SK-N-DZ (cell line): ENCODE measurements around the gene TARBP2.

ENCODE experiments used
- DNase-seq: peaks from one replicate; pipeline ENCODE4 v3.0.0-alpha.2; 2015; ENCODE audit warnings: low spot score

TARBP2 gene

DNA sequence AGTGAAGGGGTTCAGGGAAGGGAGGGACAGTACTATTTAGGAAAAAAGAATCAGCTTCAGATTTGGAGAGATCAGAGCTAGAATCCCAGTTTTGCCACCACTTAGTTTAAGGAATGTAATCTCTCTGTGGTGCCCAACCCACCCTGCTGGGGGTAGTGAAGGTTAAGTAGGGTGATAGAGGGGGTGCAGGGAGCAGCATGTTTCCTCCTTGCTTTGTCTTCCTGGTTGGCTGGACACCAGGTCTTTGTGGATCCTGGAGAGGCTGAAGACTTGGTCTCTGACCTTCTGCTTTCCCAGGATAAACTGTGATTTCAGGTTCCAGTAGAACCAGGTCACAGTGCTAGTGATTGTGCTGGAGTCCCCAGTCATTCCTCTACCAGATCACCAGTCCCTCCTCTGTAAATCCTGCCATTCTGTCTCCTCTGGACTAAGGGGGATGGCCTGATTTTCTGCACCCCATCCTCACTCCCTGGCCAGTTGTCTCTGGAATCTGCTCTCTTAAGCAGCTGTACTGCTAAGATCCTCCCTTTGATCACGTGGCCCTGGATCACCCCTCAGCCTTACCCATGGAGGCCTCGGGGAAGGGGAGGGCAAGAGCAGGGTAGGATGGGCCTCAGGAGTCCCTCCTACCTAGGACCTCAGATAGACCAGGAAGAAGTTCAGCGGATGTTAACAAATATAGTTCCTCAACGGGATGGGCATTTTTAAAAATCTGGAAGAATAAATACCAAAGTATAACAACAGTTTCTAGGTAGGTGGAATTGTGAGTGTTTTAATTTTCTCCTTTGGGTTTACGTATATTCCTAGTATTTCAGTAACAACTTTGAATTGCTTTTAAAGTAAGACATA is 5.0 kb upstream of the TARBP2 start:
- peak; percentile 60 for DNase-seq

- DNase-seq = no peak
Observed at GRCh38 chr12:53496752-53497032, 4.4 kb upstream of the TARBP2 start.

DNA sequence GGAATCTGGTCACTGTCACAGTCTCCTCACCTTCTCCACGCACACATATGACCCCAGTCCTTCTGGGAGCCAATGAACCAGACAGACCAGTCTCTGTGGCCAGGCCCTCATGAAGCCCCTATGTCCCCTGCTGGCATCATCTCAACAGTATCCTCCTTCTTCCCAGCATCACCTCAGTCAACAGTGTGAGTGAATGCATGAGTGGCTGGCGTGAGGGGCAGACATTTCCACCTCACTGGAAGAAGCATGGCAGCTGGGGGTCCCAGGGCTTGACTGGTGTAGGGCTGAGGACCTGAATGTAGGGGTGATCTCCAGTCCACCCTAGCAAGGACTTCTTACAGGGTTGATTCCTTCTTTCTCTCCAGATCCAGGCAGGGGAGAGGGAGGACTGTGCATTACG is 3.6 kb upstream of the TARBP2 start:
- no peak for DNase-seq

DNA sequence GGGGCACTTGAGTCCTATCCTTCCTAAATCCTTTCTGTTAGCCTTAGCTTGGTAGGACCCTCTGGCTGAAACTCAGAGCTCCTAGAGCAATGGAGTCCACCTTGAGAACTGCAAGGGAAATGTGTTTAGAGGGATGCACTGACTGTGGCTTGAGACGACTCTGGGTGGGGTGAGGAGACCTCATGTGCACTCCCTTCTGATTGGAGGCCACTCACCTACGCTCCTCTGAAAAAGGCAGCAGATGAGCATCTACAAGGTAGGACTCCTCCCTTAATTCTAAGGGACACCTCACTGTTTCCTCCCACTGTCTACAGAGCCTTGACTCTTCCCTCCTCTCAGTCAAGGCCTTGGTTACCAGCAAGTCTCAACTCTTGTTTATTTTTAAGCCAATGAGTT is 2.9 kb upstream of the TARBP2 start:
- DNase-seq = no peak

DNA sequence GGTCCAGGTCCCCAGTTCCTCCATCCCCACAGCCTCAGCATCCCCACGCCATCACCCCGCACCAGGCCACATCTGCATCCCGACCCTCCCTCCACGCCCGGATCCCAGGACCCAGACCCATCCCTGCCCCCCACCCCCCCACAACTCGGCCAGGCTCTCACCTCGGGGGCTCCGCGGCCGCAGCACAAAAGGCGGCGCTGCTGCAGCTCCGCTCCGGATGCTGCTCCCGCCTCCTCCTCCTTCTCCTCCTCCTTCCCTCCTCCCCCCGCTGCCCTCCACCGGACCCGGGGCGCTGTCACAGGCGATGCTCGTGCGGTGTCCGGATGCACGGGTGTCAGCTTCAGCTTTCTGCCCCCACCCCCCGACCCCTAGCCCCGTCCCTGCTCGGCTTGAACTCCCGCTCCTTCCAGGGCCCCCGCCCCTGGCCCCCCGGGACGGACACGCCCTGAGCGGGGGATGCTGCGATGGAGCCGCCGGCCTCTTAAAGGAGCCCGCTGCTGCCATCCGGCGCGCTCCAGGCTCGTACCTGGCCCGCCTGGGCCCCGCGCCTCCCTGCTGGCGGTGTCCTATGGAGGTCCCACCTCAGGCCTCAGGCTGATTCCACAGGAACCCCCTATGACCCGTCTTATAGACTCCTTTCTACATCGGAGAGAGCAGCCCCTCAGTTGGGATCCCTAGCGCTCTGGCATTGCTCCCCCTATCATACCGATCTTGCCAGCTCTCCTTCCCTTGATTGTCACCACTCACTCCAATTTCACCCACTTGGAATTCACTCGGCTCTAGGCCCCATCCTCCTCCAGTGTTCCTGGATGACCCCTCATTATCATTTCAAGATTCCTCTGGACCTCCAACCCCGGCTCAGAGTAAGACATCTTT is 1.6 kb upstream of the TARBP2 start, which contains the start of gene MAP3K12:
Gene MAP3K12, minus strand, starts transcription at position 193 of the 876 bp plus-strand sequence. CDS start 12,067 bp downstream, outside the sequence.
- peak; percentile 71 for DNase-seq

DNA sequence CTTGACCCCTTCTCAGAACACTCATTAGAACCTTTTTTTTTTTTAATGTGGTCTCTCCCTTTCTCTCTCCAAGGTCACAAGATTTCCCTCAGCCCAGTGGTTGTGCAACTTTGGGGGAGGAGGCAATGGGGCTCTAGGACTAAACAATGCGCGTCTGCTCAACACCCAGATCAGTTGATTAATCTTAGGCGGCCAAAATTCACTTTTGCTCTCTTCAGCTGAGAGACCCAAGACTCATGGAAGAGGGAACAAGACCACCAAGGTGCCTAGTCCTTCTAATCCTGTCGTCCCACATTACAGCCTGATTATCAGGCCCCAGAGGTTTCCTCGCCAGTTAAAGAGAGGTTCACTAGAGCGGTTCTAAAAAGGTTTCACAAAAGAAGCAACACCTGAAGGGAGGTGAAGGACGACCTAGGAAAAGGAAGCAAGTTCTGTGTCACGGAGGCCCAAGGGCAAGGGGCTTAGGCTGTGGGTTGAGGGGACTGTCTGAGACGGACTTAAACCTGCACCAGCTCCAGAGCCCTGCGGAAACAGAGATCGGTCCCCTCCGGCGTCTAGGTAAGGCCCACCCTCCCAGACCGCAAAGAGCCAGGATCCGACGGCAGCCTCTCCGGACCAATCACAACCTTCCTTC is 824 bp upstream of the TARBP2 start:
- no peak for DNase-seq

GRCh38 chr12:53501615-53502181 is 615 bp downstream of the TARBP2 start:
- DNase-seq = no peak

- DNase-seq = no peak
Observed at GRCh38 chr12:53502331-53502730, 1.2 kb downstream of the TARBP2 start.

DNA sequence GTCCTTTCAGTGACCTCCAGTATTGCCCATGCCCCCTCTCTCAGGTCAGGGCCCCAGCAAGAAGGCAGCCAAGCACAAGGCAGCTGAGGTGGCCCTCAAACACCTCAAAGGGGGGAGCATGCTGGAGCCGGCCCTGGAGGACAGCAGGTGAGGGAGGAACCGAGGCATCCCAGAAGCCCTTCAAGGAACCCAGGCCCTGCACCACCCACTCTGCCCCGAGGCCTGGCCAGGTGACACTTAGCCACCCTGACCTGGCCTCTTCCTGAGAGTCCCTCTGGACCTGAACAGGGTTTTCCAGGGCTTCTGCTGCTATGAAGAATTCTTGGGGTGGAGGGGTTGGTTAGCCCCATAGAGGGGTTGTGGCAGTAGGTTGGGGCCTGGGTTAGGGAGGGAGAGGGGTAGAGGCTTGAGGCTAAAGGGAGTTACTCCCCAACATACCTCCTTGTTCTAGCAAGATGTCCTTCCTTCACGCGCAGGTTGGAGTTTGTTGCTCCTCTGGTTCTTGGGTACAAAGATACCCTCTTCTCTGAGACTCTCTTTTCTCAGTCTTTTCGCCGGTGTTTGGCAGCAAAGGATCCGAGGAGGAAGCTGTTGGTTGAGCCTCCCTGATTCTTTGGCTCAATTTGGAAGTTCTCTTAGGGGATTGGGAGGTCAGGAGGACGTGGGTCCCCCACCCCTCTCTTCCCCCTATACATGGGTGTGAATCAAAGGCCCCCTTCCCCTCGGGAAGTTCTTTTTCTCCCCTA is 2.1 kb downstream of the TARBP2 start:
- DNase-seq = no peak

- no peak for DNase-seq
Observed at GRCh38 chr12:53504004-53504920, 3.2 kb downstream of the TARBP2 start.

DNA sequence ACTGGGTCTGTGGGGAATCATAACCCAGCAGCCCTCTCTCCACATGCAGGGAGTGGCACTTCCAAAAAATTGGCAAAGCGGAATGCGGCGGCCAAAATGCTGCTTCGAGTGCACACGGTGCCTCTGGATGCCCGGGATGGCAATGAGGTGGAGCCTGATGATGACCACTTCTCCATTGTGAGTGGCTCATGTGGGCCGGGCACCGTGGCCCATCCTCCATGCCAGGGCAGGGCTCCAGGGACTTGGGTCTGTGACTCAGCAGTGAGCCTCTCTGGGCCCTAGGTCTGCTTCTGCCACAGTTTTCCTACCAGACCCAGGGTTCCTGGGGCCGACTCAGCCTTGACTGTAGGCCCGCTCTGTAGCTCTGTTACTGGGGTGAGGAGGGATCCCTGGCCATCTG is 4.0 kb downstream of the TARBP2 start:
- DNase-seq = no peak

DNA sequence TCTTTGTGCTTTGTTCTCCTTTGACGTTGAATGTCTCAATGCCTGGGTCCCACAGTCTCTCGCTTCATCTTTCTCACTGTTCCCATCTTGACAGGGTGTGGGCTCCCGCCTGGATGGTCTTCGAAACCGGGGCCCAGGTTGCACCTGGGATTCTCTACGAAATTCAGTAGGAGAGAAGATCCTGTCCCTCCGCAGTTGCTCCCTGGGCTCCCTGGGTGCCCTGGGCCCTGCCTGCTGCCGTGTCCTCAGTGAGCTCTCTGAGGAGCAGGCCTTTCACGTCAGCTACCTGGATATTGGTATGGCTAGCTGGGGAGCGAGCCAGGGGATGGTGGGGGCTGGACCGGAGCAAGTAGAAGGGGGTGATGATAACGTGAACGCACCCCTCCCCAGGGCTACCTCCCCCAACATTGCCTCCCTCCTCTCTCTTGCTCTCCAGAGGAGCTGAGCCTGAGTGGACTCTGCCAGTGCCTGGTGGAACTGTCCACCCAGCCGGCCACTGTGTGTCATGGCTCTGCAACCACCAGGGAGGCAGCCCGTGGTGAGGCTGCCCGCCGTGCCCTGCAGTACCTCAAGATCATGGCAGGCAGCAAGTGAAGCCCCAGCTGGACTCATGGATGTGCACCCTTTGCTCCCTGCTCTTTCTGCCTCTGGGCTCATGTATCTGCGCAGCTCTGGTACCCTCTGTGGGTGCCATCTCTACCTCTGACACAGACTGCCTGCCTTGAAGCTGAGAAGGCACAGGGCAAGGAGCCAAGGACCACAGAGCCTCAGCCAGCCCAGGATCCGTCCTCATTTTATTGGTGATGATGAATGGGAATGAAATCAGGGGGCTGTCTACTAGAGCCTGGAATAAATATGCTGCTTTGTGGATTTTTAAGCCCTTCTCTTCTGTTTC is 4.7 kb downstream of the TARBP2 start:
- no peak for DNase-seq

DNA sequence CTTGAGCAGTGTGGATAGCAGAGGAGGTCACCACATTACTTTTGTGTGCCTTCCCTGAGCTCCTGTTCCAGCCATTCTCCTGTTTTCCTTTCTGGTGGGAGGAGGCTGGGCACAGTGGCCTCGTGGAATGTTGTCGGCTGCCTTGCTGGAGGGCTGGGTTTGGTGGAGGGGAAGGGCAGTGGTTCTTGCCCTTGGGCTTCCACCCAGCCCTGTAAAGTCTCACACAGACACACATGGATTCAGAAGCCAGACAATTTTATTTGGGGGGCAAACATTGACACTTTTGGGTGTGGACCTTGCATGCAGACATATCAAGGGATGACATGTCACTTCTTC is 5.3 kb downstream of the TARBP2 start:
- DNase-seq = no peak

GRCh38 chr12:53506881-53507602 is 6.0 kb downstream of the TARBP2 start, which contains the start of gene NPFF:
NPFF (minus strand) TSS chr12:53507484; CDS start chr12:53507474, 10 bp downstream.
- DNase-seq = no peak

DNA sequence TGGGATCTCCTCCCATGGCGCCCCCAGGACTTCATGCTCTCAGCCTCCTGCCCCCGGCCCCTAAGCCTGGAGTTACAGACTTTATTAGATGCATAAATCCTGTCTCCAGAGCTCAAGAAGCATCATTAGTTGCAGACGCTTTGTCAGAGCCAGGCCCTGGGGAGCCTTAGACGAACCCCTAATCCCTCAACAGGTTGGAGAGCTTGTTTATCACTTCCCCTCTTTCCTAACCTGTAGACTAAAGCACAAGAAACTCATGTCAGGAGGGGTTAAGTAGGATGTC is 6.5 kb downstream of the TARBP2 start:
- no peak for DNase-seq

DNA sequence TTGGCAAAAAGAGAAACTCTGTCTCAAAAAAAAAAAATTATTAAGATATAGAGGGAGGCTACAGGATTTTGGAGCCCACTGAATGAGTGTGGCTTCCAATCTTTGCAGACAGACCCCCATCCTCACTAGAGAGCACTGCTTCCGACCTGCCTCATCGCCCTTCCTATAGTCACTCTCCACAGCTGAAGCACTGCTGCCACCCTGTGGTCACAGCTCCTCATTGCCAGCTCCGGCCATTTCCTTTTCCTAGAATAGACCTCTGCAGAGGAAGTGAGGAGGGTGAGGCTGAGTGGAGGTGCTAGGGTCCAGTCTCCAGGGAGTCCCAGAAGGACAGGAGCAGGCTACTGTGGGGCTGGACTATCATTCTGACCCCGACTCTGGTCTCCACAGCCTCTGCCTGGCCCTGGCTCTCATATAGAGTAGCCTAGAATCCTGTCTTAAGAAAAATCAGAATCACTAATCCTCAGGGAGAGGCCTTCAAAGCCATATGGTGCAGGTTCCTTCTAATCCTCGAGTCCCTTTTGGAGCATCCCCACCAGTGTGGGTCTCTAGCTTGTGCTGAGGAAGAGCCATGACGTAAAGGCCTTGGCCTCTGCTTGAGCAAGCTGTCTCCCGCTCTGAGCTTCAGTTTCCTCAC is 7.6 kb downstream of the TARBP2 start:
- peak; percentile 81 for DNase-seq

DNA sequence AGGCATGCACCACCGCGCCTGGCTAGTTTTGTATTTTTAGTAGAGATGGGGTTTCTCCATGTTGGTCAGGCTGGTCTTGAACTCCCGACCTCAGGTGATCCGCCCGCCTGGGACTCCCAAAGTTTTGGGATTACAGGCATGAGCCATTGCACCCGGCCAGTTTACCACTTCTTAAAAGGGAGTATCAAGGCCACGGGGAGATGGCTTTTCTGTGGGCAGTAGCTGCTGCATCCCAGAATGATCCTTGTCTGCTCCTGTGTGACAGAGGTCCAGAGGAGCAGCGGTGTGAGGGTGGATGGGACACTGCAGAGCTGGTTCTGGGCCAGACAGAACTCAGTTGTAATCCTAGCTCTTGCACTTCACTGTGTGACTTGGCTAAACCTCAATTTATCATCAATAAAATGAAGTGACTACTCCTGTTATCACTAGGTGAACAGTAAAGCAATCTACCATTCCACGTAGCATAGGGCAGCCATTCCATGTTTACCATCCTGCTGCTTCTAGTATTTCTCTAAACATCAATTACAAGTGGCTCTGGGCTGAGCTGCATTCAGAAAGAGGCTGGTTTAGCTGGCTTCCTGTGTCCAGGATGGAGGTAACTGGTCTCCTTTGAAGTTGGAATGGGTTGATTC is 9.2 kb downstream of the TARBP2 start:
- DNase-seq = no peak
